ENCODE data around the gene KCND2.

Gene KCND2

DNA sequence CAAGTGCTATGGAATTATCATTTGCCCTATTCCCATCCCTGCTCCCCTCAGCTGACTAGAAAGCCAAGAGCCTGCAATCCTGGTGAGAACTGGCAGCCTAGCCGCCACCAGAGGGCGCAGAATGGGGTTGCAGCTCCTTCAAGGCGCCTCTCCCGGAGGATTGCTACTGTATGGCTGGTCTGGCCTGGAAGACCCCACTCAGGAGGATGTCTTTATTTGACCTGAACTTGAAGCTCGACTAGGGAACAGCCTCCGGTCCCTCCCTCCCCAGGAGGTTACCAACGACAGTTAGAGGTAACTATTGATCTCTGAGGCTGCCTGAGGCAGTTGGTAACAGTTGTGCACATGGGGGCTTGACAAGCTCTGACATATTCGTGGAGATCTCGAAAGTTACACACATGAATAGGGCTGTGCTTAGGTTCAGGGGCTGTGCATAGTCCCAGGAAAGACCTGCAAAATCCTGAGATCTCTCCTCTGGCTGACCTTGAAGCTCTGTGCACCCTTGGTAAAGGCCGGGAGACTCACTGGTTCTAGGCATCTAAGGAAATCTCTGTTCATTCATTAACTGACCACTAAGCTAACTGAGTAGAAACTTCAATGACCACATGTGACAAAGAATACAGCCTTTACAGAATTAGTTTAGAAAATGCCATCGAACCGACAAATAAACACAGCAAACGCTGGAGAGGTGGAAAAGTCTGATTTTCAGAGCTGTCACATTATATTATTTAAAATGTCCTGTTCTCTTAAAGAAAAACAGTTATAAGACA is 519.3 kb downstream of the KCND2 start:
- peak; percentile 81 for DNase-seq (ENCODE audit: low read depth)
- H3K4me3 ChIP-seq (replicated peaks; ENCODE audit: low read depth, low read length): no peak overlapping the region
- TF ChIP-seq, protein P1, sequence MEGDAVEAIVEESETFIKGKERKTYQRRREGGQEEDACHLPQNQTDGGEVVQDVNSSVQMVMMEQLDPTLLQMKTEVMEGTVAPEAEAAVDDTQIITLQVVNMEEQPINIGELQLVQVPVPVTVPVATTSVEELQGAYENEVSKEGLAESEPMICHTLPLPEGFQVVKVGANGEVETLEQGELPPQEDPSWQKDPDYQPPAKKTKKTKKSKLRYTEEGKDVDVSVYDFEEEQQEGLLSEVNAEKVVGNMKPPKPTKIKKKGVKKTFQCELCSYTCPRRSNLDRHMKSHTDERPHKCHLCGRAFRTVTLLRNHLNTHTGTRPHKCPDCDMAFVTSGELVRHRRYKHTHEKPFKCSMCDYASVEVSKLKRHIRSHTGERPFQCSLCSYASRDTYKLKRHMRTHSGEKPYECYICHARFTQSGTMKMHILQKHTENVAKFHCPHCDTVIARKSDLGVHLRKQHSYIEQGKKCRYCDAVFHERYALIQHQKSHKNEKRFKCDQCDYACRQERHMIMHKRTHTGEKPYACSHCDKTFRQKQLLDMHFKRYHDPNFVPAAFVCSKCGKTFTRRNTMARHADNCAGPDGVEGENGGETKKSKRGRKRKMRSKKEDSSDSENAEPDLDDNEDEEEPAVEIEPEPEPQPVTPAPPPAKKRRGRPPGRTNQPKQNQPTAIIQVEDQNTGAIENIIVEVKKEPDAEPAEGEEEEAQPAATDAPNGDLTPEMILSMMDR (IDR thresholded peaks at IDR 0.05; ENCODE audit: low read length, missing control alignments): peak; percentile 98

DNA sequence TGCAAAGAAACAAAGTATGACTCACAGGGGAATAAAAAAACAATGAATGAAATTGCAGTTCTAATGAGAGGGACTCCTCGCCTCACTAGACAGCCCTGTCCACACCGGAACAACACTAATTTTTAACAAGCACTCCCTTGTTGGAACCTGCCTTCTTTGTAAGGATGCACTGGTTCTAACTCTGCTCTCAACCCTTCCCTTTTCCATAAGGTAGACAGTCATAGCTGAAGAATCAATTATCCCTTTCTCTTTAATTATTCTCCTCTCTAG is 519.8 kb downstream of the KCND2 start:
- H3K4me3 ChIP-seq (replicated peaks; ENCODE audit: low read depth, low read length): no peak overlapping the region
- no peak for DNase-seq (ENCODE audit: low read depth)
- TF ChIP-seq, protein P1 (IDR thresholded peaks at IDR 0.05; ENCODE audit: low read length, missing control alignments): no peak

DNA sequence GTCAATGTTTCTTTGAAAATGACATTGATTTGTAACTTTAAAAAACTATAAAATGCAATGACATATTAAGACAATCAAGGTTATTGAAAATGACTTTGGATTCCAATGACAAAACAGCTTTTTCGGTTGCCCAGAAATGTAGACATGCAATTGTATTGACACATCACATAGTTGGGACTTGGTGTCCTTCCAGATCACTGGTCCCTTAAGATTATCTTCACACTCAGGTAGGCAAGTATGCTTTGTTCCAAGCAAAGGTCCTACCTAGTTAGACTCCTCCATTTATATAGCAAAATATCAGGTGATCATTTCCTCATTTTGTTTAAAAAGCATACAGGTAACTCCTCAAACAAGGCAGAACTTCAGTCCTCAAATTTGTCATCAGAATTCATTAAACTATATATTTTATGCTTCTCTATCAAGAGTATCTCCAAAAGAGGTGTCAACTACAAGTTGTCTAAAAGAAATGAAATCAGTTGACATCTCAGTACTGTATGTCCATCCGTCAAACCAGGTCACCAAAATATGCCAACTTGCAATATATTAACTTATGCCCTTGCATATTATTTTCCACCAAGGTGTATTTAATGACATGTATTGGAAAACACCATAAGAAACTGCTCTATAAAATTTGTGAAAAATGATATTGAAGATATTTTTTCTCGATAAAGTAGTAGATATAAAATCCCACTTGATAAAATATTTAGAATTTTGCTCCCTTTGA is 520.4 kb downstream of the KCND2 start:
- TF ChIP-seq, protein P1 (IDR thresholded peaks at IDR 0.05; ENCODE audit: low read length, missing control alignments): no peak
- DNase-seq (ENCODE audit: low read depth): no peak
- H3K4me3 ChIP-seq (replicated peaks; ENCODE audit: low read depth, low read length): no peak overlapping the region

DNA sequence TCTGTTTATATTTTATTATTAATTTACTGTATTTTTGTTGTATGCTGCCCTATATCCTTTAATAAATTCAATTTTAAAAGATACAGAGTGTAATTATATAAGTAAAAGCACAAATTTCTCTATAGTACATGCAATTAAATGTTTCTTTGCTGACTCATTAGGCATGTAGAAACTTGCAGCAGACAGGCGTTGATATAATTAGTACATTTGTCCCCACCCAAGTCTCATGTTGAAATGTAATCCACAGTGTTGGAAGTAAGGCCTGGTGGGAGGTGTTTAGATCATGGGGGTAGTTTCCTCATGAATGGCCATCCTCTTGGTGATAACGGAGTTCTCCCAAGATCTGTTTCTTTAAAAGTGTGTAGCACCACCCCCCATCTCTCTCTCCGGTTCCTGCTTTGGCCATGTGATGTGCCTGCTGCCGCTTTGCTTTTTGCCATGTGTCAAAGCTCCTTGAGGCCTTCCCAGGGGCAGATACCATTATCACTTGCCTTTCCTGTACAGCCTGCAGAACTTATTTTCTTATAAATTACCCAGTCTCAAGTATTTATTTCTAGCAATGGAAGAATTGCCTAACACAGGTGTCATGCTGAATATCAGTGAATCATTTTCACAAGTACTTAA is 521.2 kb downstream of the KCND2 start:
- TF ChIP-seq, protein P1 (IDR thresholded peaks at IDR 0.05; ENCODE audit: low read length, missing control alignments): no peak
- DNase-seq (ENCODE audit: low read depth): no peak
- H3K4me3 ChIP-seq (replicated peaks; ENCODE audit: low read depth, low read length): no peak overlapping the region

DNA sequence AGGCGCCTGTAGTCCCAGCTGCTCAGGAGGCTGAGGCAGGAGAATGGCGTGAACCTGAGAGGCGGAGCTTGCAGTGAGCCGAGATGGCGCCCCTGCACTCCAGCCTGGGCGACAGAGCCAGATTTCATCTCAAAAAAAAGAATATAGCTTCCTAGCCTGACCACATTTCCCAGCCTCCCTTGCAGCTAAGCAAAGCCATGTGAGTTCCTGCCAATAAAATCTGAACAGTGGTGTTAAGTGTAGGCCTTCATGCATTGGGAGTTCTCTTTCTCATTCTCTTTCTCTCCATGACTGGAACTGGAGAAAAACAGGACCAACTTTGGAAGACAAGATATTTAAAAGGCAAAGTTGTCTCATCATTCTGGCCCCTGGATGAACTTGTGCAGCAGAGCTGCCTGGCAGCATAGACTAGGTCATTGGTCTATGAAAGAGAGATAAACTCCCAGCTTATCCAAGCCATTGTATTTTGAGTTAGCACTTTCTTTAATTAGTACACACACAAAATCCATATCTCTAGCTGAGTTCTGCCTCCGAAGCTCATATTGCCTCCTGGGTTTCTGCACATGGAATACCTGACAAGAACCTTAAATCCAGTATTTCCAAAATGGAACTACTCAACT is 524.2 kb downstream of the KCND2 start:
- no peak for DNase-seq (ENCODE audit: low read depth)
- TF ChIP-seq, protein P1 (IDR thresholded peaks at IDR 0.05; ENCODE audit: low read length, missing control alignments): no peak
- H3K4me3 ChIP-seq (replicated peaks; ENCODE audit: low read depth, low read length): no peak overlapping the region

DNA sequence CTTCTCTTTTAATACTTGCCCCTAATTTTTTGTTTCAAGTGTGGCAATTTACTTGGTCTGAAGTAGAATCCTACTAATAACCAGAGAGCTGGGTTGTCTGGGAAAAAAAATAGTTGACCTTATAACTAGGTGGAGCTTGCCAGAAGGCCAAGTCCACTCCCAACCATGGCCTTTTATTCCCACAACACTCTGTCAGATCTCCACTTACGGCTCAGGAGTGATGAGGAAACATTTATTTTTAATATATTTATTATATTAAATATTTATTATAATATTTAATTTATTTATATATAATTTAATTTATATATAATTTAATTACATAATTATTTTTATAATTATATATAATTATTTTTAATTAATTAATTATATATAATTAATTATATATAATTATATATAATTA is 526.2 kb downstream of the KCND2 start:
- no peak overlapping the region for H3K4me3 ChIP-seq (replicated peaks; ENCODE audit: low read depth, low read length)
- TF ChIP-seq, protein P1 (IDR thresholded peaks at IDR 0.05; ENCODE audit: low read length, missing control alignments): no peak
- DNase-seq (ENCODE audit: low read depth): no peak
